HG02678 (cell line): ENCODE measurements around the gene MEOX1.

Source experiments
- ATAC-seq: cut with Tn5 transposase; IDR thresholded peaks from one replicate; pipeline ENCODE4 v1.9.1; 2021; ENCODE audit warnings: mild to moderate bottlenecking, moderate library complexity; ENCODE audit not compliant: unreplicated experiment

The MEOX1 gene

GRCh38 chr17:43683928-43684653 is 22.4 kb upstream of the MEOX1 start:
- no peak for ATAC-seq

- no peak for ATAC-seq
These were observed 18.7 kb upstream of the MEOX1 start for GRCh38 chr17:43680461-43680860.

- ATAC-seq = no peak
These were observed 18.2 kb upstream of the MEOX1 start for GRCh38 chr17:43679911-43680310.

DNA sequence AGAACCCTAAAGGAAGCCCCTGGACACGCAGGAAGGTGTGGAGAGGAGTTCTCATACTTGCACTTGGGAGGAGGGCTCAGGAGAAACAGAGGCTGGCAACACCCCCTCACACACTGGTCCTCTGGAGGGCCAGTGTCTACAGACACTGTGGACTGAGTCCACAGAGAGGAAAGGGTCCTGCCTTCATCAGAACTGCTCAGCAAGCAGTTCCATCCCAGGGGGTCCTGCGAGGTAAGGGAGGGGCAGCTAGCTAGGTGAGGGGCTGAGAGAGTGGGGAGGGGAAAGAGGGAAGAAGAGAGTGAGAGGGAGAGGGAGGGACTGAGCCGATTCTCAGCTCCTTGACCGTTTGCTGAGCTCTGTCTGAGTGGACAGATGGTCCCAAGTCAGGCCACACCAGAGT is 17.7 kb upstream of the MEOX1 start:
- no peak for ATAC-seq

DNA sequence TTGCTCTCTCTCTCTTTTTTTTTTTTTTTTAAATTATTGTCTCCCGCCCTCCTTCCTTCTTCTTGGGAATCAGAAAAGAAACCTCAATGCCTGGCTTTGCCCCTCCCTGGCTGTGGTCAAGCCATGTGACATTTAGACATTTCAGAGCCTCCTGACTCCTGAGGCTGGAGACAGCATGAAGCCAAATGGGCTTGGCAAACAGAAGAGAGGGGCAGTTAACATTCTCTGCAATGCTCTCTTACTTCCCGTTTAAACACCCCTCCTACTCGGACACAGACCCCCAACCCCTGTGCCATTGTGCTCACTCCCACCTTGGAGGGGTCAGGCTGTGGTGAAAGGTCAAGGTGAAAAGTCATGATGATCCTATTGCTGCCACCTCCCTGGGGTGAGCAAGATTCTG is 14.7 kb upstream of the MEOX1 start:
- no peak for ATAC-seq

GRCh38 chr17:43674394-43674793 is 12.7 kb upstream of the MEOX1 start:
- ATAC-seq = no peak

DNA sequence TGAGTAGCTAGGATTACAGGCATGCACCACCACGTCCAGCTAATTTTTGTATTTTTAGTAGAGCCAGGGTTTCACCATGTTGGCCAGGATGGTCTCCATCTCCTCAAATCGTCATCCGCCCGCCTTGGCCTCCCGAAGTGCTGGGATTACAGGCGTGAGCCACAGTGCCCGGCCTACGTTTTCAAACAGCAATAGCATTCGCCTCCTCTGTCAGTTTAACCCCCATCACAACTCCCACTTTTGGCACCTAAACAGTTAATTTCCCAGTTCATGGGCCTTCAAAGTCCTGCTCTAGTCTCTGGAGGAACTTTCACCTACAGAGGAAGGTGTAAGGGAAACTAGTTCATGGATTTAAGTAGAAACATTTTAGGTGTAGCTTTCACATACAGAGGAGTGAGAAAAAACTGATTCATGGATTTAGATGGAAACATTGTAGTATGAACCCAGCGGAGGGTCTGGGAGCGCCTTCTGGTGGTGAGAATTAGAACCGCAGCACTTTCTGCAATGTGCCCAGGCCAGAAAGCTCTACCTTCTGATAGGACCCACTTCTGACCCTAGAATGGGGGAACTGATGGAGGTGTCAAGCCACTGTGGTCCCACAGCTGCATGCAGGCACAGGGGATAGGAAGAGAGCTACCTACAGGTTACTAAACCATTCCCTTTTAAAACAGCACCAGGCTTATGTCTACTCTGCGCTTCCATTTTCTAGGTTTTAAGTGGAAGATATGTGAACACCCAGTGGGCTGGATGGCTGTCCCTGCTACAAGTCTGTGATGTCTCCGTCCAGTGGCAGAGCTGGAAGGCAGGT is 12.0 kb upstream of the MEOX1 start:
- ATAC-seq = no peak

DNA sequence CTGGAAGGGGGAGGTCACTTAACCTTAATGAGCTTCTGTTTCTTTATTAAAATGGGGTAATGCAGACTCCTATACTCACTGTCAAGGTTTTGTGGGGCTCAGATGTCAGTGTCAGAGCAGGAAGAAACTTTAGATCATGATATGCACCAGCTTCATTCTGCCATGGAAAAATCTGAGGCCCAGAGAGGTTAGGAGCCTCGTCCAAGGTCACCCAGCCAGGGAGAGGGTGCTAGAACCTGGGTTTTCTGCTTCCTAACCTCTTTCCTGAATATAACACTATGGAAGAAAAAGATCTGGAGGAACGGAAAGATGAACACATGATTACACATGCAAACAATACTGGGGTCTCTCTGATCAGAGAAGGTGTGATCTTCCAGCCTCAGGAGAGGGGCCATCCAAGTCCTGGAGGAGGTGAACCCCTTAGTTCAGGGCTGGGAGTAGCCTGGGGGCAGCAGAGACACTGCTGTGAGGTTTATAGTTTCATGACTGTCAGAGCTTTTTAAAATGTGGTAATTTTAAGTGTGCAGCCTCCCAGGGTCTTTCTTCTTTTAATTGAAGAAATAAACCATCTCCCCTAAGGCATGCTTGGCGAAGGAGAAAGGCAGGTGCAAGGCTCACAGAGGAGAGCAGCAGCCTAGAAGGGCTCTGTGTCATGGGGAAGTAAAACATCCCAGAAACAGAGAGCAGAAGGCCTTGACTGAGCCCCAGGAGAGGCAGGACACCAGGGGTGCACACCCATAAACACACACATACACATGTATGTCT is 10.2 kb upstream of the MEOX1 start:
- no peak for ATAC-seq

DNA sequence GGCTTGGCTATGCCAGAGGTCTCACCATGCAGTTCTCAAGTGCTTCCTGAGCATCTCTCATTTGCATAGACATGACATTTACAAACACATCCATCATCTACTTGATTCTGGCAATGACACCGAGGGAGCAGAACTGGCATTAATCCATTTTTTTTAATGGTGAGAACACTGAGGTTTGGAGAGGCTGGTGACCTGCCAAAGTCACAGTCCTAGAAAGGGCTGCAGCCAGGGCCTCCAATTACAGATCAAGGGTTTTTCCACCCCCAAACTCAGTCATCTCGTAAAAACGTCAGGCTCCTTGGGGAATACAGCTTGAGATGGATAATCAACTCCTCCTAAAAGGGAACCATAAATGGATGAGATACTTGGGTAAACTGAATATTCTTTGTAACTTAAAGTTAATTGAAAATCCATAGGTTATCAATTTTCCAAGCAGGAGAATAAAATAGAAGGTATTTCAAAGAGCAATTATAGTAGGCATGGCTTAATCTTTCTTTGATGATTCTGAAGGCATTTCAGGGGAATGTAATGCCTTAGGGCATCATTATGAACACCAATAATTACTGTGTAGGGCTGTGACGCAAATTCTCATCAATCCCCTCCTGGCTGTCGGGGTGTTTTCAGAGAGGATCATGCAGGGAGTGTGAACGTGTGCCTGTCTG is 9.4 kb upstream of the MEOX1 start:
- ATAC-seq = no peak

GRCh38 chr17:43670645-43671030 is 8.9 kb upstream of the MEOX1 start:
- no peak for ATAC-seq

DNA sequence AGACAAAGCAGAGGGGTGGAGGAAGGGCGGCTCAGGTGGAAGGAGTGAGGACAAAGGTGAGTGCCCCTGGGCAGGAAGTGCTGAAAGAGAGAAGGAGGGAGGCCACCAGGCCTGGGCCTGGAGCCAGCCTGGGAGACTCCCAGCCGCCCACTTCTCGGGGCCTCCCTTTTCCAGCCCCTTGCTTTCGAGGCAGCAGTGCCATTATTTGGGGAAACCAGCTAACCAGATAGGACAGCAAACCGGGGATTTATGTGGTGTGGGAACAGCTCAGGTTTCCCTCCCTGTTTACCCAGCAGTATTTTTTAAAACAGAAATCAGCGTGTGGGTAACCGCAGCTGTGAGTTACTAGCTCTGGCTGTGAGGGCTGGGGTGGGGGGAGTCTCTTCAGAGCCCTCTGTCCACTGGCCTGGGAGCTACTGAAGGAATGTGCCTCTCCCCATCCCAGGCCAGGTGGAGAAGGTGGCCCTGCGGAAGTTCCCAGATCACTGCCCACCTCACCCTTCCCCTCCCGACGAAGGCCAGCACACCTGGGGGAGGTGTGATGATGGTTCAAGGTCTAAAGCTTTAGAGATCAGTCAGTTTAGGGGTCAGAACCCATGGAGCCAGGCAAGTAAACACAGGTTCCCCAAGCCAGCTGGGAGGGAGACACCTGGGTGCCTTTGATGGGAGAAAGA is 8.4 kb upstream of the MEOX1 start:
- no peak for ATAC-seq

DNA sequence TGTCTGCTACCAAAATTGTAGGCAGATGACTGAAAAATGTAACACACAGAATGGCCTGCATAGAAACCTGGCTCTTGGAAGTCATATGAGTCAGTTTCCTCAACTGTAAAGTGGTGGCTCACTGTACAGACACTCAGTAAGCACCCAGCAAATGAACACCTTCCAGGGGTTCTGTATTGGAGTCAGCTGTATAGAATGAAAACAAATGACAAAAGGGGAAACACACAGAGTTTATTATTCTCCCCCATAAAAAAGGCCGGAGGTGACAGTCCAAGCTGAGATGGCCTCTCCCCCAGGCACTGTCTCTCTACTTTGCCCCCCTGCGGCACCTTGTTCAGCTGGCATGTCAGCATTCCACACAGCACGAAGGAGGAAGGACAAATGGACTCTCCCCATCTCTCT is 6.2 kb upstream of the MEOX1 start:
- ATAC-seq = no peak

- no peak for ATAC-seq
These were observed 5.8 kb upstream of the MEOX1 start for GRCh38 chr17:43667506-43667905.

DNA sequence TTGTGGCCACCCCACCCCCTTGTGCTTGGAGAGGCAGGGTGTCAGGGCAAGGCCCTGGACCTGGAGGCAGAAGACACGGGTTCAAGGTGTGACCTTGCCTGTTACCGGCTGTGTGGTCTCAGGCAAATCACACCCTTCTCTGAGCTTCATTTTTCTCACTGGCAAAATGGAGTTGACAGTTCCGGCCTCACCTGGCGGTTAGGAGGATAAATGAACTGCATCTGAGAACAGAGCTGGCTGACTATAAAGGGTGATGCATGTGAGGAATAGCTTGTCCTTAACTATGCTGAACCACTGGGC is 4.2 kb upstream of the MEOX1 start:
- no peak for ATAC-seq

GRCh38 chr17:43665084-43665936 is 3.6 kb upstream of the MEOX1 start:
- ATAC-seq = no peak

- no peak for ATAC-seq
These were observed 2.4 kb upstream of the MEOX1 start for GRCh38 chr17:43664096-43664495.

DNA sequence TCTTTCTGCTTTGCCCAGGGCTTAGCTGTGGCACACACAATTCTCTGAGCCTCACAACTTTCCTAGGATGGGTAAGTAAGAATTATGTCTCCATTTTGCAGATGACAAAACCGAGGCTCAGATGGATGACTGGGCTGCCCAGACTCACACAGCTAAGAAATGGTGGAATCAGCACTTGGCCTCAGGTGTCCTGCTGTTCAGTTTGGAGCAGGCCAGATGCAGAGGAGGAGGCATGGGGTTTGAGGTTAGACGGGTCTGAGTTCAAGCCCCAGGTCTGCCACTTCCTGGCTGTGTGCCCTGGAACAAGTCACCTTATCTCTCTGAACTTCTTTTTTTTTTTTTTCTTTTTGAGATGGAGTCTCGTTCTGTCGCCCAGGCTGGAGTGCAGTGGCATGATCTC is 1.7 kb upstream of the MEOX1 start:
- ATAC-seq = no peak

DNA sequence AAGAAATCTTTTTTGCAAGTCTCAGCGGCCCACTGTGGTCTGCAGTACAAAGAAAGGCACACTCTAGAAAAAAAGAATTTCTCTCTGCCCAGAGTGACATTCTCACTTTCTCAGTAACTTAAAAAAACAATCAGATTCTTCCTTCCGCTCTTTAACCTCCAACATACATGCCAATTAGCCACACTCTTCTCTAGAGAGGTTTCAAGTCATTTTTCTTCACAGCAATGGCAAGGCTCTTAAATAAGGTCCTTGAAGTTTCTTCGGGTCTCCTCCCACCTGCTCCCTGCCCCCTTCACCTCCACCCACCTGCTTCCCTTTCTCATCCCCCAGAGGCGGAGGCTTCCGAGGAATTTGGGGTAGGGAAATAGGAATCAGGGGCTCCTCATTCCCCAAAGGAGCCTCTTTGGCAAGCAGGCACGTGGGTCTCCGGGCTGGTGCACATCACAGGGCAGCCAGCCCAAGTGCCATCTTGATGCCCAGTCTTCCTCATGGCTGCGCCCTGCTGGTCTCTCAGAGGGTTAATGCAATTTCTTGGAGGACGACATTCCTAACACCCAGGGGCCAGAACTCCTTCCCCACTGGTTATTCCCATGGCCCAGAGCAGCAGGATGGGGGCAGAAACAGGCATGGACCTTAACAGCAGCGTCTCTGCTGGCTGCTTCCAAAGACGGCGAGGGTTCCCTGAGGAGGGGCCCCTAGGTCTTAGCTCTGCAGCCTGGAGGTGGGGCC is 855 bp upstream of the MEOX1 start:
- ATAC-seq = no peak

GRCh38 chr17:43660816-43661493 is 767 bp downstream of the MEOX1 start:
- no peak for ATAC-seq
